Sigmoid colon (tissue), 3 donors: ENCODE results near the gene IPO13.

ENCODE experiments used
- POLR2A ChIP-seq, 2 donors: fragments of 450-650 bp; IDR thresholded peaks; one replicate each; pipeline ENCODE4 v1.6.1; 2016; ENCODE audit warnings: antibody characterized with exemption in 2 of 2, mild to moderate bottlenecking in 2 of 2, moderate library complexity in 2 of 2
- TF ChIP-seq, protein P1 (sequence below), 4 experiments: fragments of 450-650 bp in 3 of 4; fragments of 200-600 bp in 1 of 4; IDR thresholded peaks; one replicate each; pipeline ENCODE4 v1.5.1; 2016 to 2019; ENCODE audit warnings: antibody characterized with exemption in 4 of 4, mild to moderate bottlenecking in 3 of 4, moderate library complexity in 2 of 4

DNA sequence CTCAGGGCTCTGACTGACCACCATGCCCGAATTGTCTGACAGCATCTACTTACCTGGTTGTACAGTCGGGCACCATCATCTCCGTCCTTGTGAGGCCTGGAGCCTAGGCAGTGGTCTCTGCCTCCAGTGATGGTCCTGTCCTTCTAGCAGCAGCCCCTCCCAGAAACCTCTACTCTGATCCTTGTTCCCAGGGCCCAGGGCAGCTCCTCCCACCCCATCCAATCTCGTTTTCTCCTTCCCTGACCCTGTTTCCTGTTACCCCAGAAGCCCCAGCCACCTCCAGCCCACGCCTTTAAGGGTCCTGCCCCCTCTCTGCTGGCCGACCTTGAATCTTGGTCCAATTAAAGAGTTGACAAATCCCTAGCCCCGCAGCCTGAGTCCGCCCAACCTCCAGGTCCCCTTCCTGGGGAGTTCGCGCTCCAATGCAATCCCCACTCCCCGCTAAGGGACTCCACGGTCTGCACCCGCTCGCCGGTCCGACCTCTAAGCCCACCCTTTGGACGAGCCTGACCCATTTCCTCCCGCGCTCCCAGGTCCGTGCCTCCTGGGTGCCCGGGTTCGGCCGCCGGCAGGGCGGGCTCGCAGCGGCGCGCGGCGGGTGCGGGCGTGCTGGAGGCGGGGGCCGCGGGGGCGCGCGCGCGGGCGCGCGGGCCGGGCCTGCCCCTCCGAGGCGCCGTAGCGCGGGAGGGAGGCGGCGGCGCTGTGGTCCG lies 32.0 kb downstream of the IPO13 start, which contains the start of gene B4GALT2:
- no peak for TF ChIP-seq POLR2A (IDR thresholded peaks at IDR 0.05)
- TF ChIP-seq, protein P1, sequence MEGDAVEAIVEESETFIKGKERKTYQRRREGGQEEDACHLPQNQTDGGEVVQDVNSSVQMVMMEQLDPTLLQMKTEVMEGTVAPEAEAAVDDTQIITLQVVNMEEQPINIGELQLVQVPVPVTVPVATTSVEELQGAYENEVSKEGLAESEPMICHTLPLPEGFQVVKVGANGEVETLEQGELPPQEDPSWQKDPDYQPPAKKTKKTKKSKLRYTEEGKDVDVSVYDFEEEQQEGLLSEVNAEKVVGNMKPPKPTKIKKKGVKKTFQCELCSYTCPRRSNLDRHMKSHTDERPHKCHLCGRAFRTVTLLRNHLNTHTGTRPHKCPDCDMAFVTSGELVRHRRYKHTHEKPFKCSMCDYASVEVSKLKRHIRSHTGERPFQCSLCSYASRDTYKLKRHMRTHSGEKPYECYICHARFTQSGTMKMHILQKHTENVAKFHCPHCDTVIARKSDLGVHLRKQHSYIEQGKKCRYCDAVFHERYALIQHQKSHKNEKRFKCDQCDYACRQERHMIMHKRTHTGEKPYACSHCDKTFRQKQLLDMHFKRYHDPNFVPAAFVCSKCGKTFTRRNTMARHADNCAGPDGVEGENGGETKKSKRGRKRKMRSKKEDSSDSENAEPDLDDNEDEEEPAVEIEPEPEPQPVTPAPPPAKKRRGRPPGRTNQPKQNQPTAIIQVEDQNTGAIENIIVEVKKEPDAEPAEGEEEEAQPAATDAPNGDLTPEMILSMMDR (IDR thresholded peaks at IDR 0.05) = no peak
